CD8-positive, alpha-beta memory T cell (primary cell): ENCODE results near the gene CHRNE. TPM values are rescaled to one million over a fixed set of nuclear protein-coding genes. Genes with fewer than 3 reads are reported as not detected.

Experiments
- CTCF ChIA-PET: fragments of 350-600 bp; sonication (Branson Sonifier 250); formaldehyde crosslinking; loops from one replicate; lab custom pipeline; 2021; ENCODE audit warnings: antibody characterized with exemption; lab: Charles Lee
- POLR2A ChIA-PET: fragments of 350-600 bp; sonication (Branson Sonifier 250); formaldehyde crosslinking; loops from one replicate; lab custom pipeline; 2021; ENCODE audit warnings: antibody characterized with exemption; lab: Charles Lee
- DNase-seq, 5 donors: peaks; one replicate each; pipeline versions ENCODE4 v3.0.0 to v3.0.0-alpha.2; 2020 to 2022; ENCODE audit warnings: mixed read lengths in 1 of 5
- H3K27ac ChIP-seq: one replicate; pipeline ENCODE4 v1.7.0; 2013; ENCODE audit warnings: low read depth, mild to moderate bottlenecking, low read length, moderate library complexity
- H3K27me3 ChIP-seq: 2 replicates; pipeline ENCODE4 v1.7.0; 2013; ENCODE audit warnings: low read length, mild to moderate bottlenecking; ENCODE audit not compliant: insufficient read depth, poor library complexity, severe bottlenecking
- H3K36me3 ChIP-seq: 2 replicates; pipeline ENCODE4 v1.7.0; 2013; ENCODE audit warnings: mild to moderate bottlenecking, low read length, moderate library complexity; ENCODE audit not compliant: insufficient read depth
- H3K4me1 ChIP-seq: 2 replicates; pipeline ENCODE4 v1.7.0; 2013; ENCODE audit warnings: mild to moderate bottlenecking, low read length, moderate library complexity; ENCODE audit not compliant: insufficient read depth
- H3K4me3 ChIP-seq: 2 replicates; pipeline ENCODE4 v1.7.0; 2013; ENCODE audit warnings: mild to moderate bottlenecking, low read length
- H3K9me3 ChIP-seq: 2 replicates; pipeline ENCODE4 v1.7.0; 2013; ENCODE audit warnings: mild to moderate bottlenecking, low read length
- H3K27ac Mint-ChIP-seq, 8 donors: one replicate each; pipeline ENCODE4 v1.8.0; 2020 to 2021; ENCODE audit warnings: mixed read lengths in 8 of 8, mild to moderate bottlenecking in 6 of 8, inconsistent platforms in 3 of 8, moderate library complexity in 3 of 8
- H3K27me3 Mint-ChIP-seq, 2 donors: one replicate each; pipeline ENCODE4 v1.8.0; 2020 to 2021; ENCODE audit warnings: mixed read lengths in 2 of 2, mild to moderate bottlenecking in 1 of 2, moderate library complexity in 1 of 2
- H3K36me3 Mint-ChIP-seq, 3 donors: one replicate each; pipeline ENCODE4 v1.8.0; 2020 to 2021; ENCODE audit warnings: mixed read lengths in 3 of 3, inconsistent platforms in 1 of 3, mild to moderate bottlenecking in 1 of 3
- H3K4me1 Mint-ChIP-seq, 3 donors: one replicate each; pipeline ENCODE4 v1.8.0; 2020 to 2021; ENCODE audit warnings: mixed read lengths in 3 of 3, inconsistent platforms in 1 of 3, mild to moderate bottlenecking in 1 of 3
- H3K4me3 Mint-ChIP-seq, 7 donors: one replicate each; pipeline ENCODE4 v1.8.0; 2020 to 2021; ENCODE audit warnings: mixed read lengths in 7 of 7, mild to moderate bottlenecking in 6 of 7, moderate library complexity in 4 of 7, inconsistent platforms in 2 of 7
- H3K9me3 Mint-ChIP-seq, 5 donors: one replicate each; pipeline ENCODE4 v1.8.0; 2020 to 2022; ENCODE audit warnings: mixed read lengths in 5 of 5, mild to moderate bottlenecking in 3 of 5, moderate library complexity in 2 of 5, inconsistent platforms in 1 of 5
- polyA plus RNA-seq: library from polyadenylated mRNA; unstranded; fragments of 300-500 nt; fragmentation: Illumina TruSeq; gene quantifications from one replicate; pipeline ENCODE4 v1.2.3, GENCODE V29; 2021
- total RNA-seq, 2 experiments: library from RNA; stranded (reverse); gene quantifications; one replicate each; pipeline ENCODE4 v1.2.3, GENCODE V29; 2021

CHRNE gene
- total RNA-seq (under 1 TPM; 0.37 to 0.38 TPM), polyA plus RNA-seq (0.23 TPM)

DNA sequence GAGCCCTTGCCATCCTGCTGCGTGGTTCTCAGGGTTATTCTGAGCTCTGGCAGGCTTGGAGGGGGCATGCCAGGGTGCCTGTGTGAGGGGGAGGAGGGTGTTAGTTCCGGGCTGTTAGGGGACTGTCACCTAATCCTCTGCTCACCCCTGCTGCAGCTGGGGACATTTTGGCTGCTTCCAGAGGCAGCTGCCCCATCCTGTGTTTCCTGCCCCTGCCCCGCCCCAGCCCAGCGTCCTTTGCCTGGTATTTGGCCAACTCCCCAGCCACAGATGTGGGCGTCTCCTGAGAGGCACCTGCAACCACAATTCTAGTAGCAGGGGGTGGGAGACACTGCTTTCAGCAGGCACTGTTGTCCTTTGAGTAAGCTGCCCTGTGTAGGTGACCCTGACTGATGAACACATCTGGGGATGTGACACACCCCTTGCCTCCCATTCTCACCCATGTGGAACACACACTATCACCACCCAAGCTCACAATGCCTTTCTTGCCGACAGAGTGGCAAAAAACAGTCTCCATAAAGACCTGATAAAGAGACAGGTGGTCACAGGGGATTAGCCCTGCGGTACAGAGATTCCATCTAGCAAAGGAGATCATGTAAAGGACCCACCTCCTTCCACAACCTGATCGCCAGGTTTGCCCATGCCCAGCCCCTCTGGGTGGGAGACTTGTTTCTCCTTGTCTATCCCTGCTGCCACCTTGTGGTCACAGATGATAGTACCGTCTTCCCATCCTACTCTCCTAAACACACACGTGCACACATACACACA lies at the start of gene CHRNE:
TSS of gene CHRNE (minus strand) at position 48 of the 768 bp plus-strand sequence. CDS start at position 13, 35 bp downstream.
- CTCF ChIA-PET = interaction anchor here (0.6 to 1.9 kb wide), 22 partner anchors 9 to 336 kb away, joined by 3 to 16 read pairs (median 4); partner anchors contain the start of genes INCA1, RNF167, SLC25A11 and SPAG7
- H3K27me3 ChIP-seq = no peaks in the 10 kb centered on the region
- peak within 1 kb of the TSS; percentile 70 to 86 (median 79) for H3K4me3 Mint-ChIP-seq
- H3K27ac ChIP-seq = peak within 1 kb of the TSS; percentile 58
- peaks cover 46% of the 10 kb centered on the region for H3K4me1 ChIP-seq
- H3K36me3 ChIP-seq = no peaks in the 10 kb centered on the region
- H3K9me3 ChIP-seq = no peaks in the 10 kb centered on the region
- no peaks in the 10 kb centered on the region for H3K9me3 Mint-ChIP-seq
- peaks cover 0 to 6% (median 0%) of the 10 kb centered on the region in 3 donors for H3K36me3 Mint-ChIP-seq
- DNase-seq = peak; percentile 63 to 82 (median 71)
- POLR2A ChIA-PET = interaction anchor here (1.0 to 1.6 kb wide), 3 partner anchors 37 to 64 kb away, joined by 3 to 7 read pairs (median 3); partner anchors contain the start of genes PFN1, RNF167 and SLC25A11
- H3K27ac Mint-ChIP-seq = peak within 1 kb of the TSS; percentile 83 to 96 (median 92)
- H3K4me3 ChIP-seq = peak within 1 kb of the TSS; percentile 61
- H3K27me3 Mint-ChIP-seq = peaks cover 0 to 7% of the 10 kb centered on the region in 2 donors
- peaks cover 28 to 58% (median 35%) of the 10 kb centered on the region in 3 donors for H3K4me1 Mint-ChIP-seq

GRCh38 chr17:4951486-4951885 lies 48.6 kb upstream of the CHRNE start:
- Mint-ChIP-seq H3K9me3 (no peaks in the 10 kb centered on the region), H3K4me3 (peak overlapping the region in 6 of 7 donors; percentile 43 to 90 (median 53)), H3K36me3 (peaks cover 0 to 13% (median 2%) of the 10 kb centered on the region in 3 donors), H3K4me1 (peaks cover 15 to 26% (median 23%) of the 10 kb centered on the region in 3 donors), H3K27ac (peak overlapping the region in 5 of 8 donors; percentile 55 to 96 (median 84)), H3K27me3 (peaks cover 0 to 4% of the 10 kb centered on the region in 2 donors)
- ChIA-PET POLR2A (interaction anchor here (1.3 to 11.7 kb wide), 4 partner anchors 9 to 17 kb away, joined by 3 to 187 read pairs (median 6); partner anchors contain the start of genes RNF167, SLC25A11 and SPAG7), CTCF (interaction anchor here (1.1 to 4.8 kb wide), 4 partner anchors 11 to 68 kb away, joined by 4 to 30 read pairs (median 5); partner anchors contain the start of genes RNF167, SLC25A11 and SPAG7)
- Histone ChIP-seq H3K27ac (peak overlapping the region; percentile 86), H3K36me3 (peaks cover 5% of the 10 kb centered on the region), H3K4me1 (peaks cover 11% of the 10 kb centered on the region), H3K4me3 (no peak overlapping the region), H3K27me3 (no peaks in the 10 kb centered on the region), H3K9me3 (no peaks in the 10 kb centered on the region)
- DNase-seq = no peak

DNA sequence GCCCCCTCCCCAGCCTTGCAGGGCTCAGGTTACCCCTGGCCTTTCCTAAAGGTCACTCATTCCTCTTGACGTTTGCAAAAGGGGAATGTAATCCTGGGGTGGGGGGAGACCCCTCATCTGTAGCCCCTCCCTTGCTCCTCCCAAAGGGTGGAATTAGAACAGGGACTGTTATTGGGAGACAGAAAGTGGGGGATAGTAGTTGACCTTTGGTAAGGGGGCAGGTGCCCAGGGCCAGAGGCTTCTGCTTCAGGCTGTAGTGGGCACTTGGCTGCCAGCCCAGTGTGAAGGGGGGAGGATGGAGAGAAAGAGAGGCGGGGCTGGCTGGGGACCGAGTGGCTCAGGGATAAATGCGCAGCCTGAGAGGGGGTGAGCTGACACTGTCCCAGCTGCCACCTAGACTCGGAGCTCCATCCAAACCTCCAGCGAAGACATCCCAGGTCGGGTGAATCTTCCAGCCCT lies 47.9 kb upstream of the CHRNE start, which contains the start of gene ENO3:
TSS of gene ENO3 (plus strand) at position 374 of the 459 bp plus-strand sequence. CDS start 711 bp downstream, outside the sequence.
- Histone ChIP-seq H3K9me3 (no peaks in the 10 kb centered on the region), H3K4me3 (peak within 1 kb of the TSS; percentile 49), H3K27ac (peak within 1 kb of the TSS; percentile 86), H3K4me1 (peaks cover 18% of the 10 kb centered on the region), H3K27me3 (no peaks in the 10 kb centered on the region), H3K36me3 (peaks cover 10% of the 10 kb centered on the region)
- ChIA-PET CTCF (interaction anchor here (0.8 to 4.8 kb wide), 6 partner anchors 11 to 111 kb away, joined by 3 to 30 read pairs (median 4); partner anchors contain the start of genes RNF167, SLC25A11 and SPAG7), POLR2A (interaction anchor here (0.5 to 11.7 kb wide), 6 partner anchors 9 to 21 kb away, joined by 3 to 187 read pairs (median 6); partner anchors contain the start of genes RNF167, SLC25A11 and SPAG7)
- Mint-ChIP-seq H3K27me3 (peaks cover 0 to 4% of the 10 kb centered on the region in 2 donors), H3K4me1 (peaks cover 19 to 30% (median 28%) of the 10 kb centered on the region in 3 donors), H3K27ac (peak within 1 kb of the TSS; percentile 79 to 97 (median 90)), H3K9me3 (no peaks in the 10 kb centered on the region), H3K36me3 (peaks cover 0 to 19% (median 6%) of the 10 kb centered on the region in 3 donors), H3K4me3 (peak within 1 kb of the TSS; percentile 78 to 90 (median 82))
- no peak for DNase-seq

DNA sequence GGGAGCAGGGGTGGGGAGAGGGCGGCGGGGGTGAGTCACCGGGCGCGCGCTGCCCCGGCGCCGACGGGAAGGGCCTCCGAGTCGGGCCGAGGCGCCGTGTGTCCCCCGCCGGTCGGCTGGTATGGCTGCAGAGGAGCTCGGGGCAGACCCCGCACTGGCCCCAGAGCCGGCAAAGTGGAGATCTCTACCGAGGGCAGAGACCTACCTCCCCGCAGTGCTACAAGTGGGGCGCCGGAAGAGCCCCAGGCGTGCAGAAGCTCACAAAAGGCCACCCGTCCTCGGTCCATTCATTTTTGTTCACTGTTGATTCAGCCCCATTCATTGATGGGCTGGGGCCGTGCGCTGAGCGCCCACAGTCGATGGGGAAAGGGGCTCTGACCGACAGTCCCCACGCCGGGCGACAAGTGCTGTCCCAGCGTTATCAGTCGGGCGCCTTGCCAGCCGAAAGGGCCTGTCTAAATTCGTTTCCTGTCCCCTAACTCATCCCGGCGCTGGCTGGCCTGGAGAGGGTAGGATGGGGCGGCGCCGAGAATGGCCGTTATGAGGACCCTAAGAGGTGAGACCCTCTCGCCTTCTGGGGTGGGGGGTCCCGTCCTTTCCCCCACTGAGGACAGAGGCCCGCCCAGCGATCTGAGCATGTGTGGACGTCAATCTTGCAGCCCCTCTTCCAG lies 47.3 kb upstream of the CHRNE start:
- H3K27ac ChIP-seq = peak overlapping the region; percentile 86
- no peaks in the 10 kb centered on the region for H3K9me3 ChIP-seq
- peaks cover 25 to 35% (median 33%) of the 10 kb centered on the region in 3 donors for H3K4me1 Mint-ChIP-seq
- ChIA-PET CTCF (interaction anchor here (0.7 to 4.8 kb wide), 5 partner anchors 17 to 112 kb away, joined by 3 to 30 read pairs (median 3); partner anchors contain the start of genes CHRNE and SPAG7), POLR2A (interaction anchor here (1.4 to 11.7 kb wide), 4 partner anchors 8 to 47 kb away, joined by 3 to 187 read pairs (median 34); partner anchors contain the start of genes INCA1, KIF1C, RNF167 and SLC25A11)
- H3K36me3 Mint-ChIP-seq = peaks cover 5 to 25% (median 10%) of the 10 kb centered on the region in 3 donors
- peaks cover 16% of the 10 kb centered on the region for H3K36me3 ChIP-seq
- H3K9me3 Mint-ChIP-seq = no peaks in the 10 kb centered on the region
- peaks cover 24% of the 10 kb centered on the region for H3K4me1 ChIP-seq
- H3K4me3 Mint-ChIP-seq = peak overlapping the region; percentile 78 to 90 (median 82)
- no peaks in the 10 kb centered on the region for H3K27me3 ChIP-seq
- peak overlapping the region; percentile 49 for H3K4me3 ChIP-seq
- DNase-seq = peak in 2 of 5 donors; percentile 23 to 37
- H3K27ac Mint-ChIP-seq = peak overlapping the region; percentile 79 to 97 (median 90)
- peaks cover 0 to 5% of the 10 kb centered on the region in 2 donors for H3K27me3 Mint-ChIP-seq

DNA sequence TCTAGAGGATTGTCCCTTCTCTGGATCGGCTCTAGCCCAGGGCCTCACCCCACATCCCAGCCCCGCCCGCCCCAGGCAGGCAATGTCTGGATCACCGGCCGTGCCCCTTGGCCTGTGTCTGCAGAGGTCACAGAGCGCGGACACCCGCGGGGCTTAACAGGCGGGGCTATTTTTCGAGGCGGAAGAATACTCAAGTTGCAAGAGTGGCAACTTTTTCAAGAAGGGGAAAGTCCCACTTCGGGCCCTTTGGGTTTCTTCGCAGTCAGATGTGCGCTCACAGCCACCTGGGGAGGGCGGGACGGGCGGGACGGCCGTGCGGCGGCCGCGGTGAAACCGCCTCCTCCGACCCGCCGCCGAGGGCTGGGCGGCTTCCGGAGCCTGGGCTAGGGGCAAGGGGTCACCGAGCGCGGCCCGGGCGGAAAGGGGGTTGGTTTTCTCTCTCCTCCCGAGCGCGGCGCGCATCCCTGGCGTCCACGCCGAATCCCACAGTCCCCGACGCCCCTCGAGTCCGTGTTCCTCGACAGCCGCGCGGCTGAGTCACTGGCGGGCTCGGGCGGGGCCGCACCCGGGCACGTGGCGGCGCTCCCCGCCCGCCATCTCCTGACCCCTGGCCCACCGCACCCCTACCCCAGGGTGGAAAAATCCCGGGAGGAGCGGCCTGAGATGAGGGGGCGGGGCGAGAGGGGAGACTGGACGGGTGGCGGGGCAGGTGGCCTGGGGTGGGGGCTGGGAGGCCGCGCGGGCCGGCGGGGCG lies 46.6 kb upstream of the CHRNE start:
- H3K4me1 ChIP-seq = peaks cover 31% of the 10 kb centered on the region
- peaks cover 32 to 43% (median 41%) of the 10 kb centered on the region in 3 donors for H3K4me1 Mint-ChIP-seq
- H3K4me3 Mint-ChIP-seq = peak overlapping the region; percentile 83 to 100 (median 97)
- H3K27ac Mint-ChIP-seq = peak overlapping the region; percentile 72 to 96 (median 90)
- H3K9me3 Mint-ChIP-seq = no peaks in the 10 kb centered on the region
- DNase-seq = peak; percentile 61 to 84 (median 79)
- H3K27me3 Mint-ChIP-seq = peaks cover 0 to 5% of the 10 kb centered on the region in 2 donors
- H3K36me3 Mint-ChIP-seq = peaks cover 7 to 32% (median 12%) of the 10 kb centered on the region in 3 donors
- H3K4me3 ChIP-seq = peak overlapping the region; percentile 97
- POLR2A ChIA-PET = interaction anchor here (0.7 to 11.7 kb wide), 7 partner anchors 10 to 293 kb away, joined by 3 to 187 read pairs (median 4); partner anchors contain the start of genes CAMTA2, INCA1, KIF1C and RNF167
- H3K27me3 ChIP-seq = no peaks in the 10 kb centered on the region
- peak overlapping the region; percentile 86 for H3K27ac ChIP-seq
- H3K36me3 ChIP-seq = peaks cover 23% of the 10 kb centered on the region
- CTCF ChIA-PET = interaction anchor here (0.7 to 4.8 kb wide), 5 partner anchors 10 to 112 kb away, joined by 3 to 30 read pairs (median 5); partner anchors contain the start of genes CHRNE, RNF167, SLC25A11 and SPAG7
- no peaks in the 10 kb centered on the region for H3K9me3 ChIP-seq

GRCh38 chr17:4948931-4949320 lies 46.0 kb upstream of the CHRNE start:
- no peaks in the 10 kb centered on the region for H3K27me3 ChIP-seq
- peak overlapping the region; percentile 86 for H3K27ac ChIP-seq
- no peaks in the 10 kb centered on the region for H3K9me3 ChIP-seq
- H3K4me3 Mint-ChIP-seq = peak overlapping the region; percentile 94 to 100 (median 97)
- H3K36me3 ChIP-seq = peaks cover 23% of the 10 kb centered on the region
- ChIA-PET POLR2A (interaction anchor here (0.6 to 11.7 kb wide), 14 partner anchors 9 to 805 kb away, joined by 3 to 187 read pairs (median 4); partner anchors contain the start of genes C17orf107, CAMTA2, CHRNE and INCA1), CTCF (interaction anchor here (1.0 to 4.8 kb wide), 4 partner anchors 9 to 40 kb away, joined by 4 to 30 read pairs (median 6); partner anchors contain the start of genes RNF167, SLC25A11 and SPAG7)
- no peaks in the 10 kb centered on the region for H3K9me3 Mint-ChIP-seq
- H3K36me3 Mint-ChIP-seq = peaks cover 7 to 38% (median 18%) of the 10 kb centered on the region in 3 donors
- peaks cover 38 to 48% (median 46%) of the 10 kb centered on the region in 3 donors for H3K4me1 Mint-ChIP-seq
- H3K4me1 ChIP-seq = peaks cover 37% of the 10 kb centered on the region
- peak overlapping the region; percentile 97 for H3K4me3 ChIP-seq
- peak overlapping the region; percentile 92 to 100 (median 97) for H3K27ac Mint-ChIP-seq
- peak; percentile 59 to 85 (median 78) for DNase-seq
- peaks cover 0 to 5% of the 10 kb centered on the region in 2 donors for H3K27me3 Mint-ChIP-seq
